IMR-90 (cell line): ENCODE data around the gene C21orf91. TPM values are rescaled to one million over a fixed set of nuclear protein-coding genes. Genes with fewer than 3 reads are reported as not detected.

Source experiments
- ATAC-seq: fragments of 200-7000 bp; cut with Tn5 transposase; 2 replicates; pipeline ENCODE4 v1.9.1; 2020; ENCODE audit warnings: low read depth, mild to moderate bottlenecking, moderate library complexity
- BruUV-seq: library from RNA; stranded (reverse); fragments of 400-500 nt; replicated peaks from 2 replicates; lab custom pipeline; 2021; lab: Mats Ljungman, UMichigan
- CTCF ChIA-PET: fragments of 300-600 bp; formaldehyde crosslinking; extraction: SDS; loops from one replicate; lab custom pipeline; 2021; ENCODE audit warnings: antibody characterized with exemption; lab: Yijun Ruan, JAX
- POLR2A ChIA-PET: fragments of 300-600 bp; sonication (Branson Sonifier 250); formaldehyde crosslinking; loops from one replicate; lab custom pipeline; 2022; ENCODE audit warnings: antibody characterized with exemption; ENCODE audit not compliant: unreplicated experiment; lab: Charles Lee
- DNase-seq: peaks from one replicate; pipeline ENCODE4 v3.0.0; 2013
- H2AFZ ChIP-seq: replicated peaks from 2 replicates; pipeline ENCODE3; 2013; ENCODE audit warnings: low read length, mild to moderate bottlenecking; ENCODE audit not compliant: poor library complexity
- H2AK5ac ChIP-seq: 2 replicates; pipeline ENCODE4 v1.6.1; 2013; ENCODE audit warnings: low read depth, low read length, inconsistent platforms
- H2AK9ac ChIP-seq: replicated peaks from 2 replicates; pipeline ENCODE3; 2013; ENCODE audit warnings: mild to moderate bottlenecking, low read depth, low read length, moderate library complexity; ENCODE audit not compliant: poor library complexity
- H2BK120ac ChIP-seq: 2 replicates; pipeline ENCODE4 v1.6.1; 2013; ENCODE audit warnings: low read depth, low read length, inconsistent platforms
- H2BK15ac ChIP-seq: 3 replicates; pipeline ENCODE4 v1.6.1; 2013; ENCODE audit warnings: low read depth, low read length, inconsistent platforms
- H2BK20ac ChIP-seq: 2 replicates; pipeline ENCODE4 v1.6.1; 2013; ENCODE audit warnings: low read depth, mild to moderate bottlenecking, inconsistent platforms, low read length, moderate library complexity
- H2BK5ac ChIP-seq: 2 replicates; pipeline ENCODE4 v1.6.1; 2013; ENCODE audit warnings: mild to moderate bottlenecking, low read depth, low read length, inconsistent platforms; ENCODE audit not compliant: poor library complexity, severe bottlenecking
- H3K14ac ChIP-seq: replicated peaks from 2 replicates; pipeline ENCODE4 v1.6.1; 2013; ENCODE audit warnings: low read depth, low read length, inconsistent platforms
- H3K18ac ChIP-seq: 2 replicates; pipeline ENCODE4 v1.6.1; 2013; ENCODE audit warnings: low read depth, low read length, control low read depth
- H3K23ac ChIP-seq: 2 replicates; pipeline ENCODE4 v1.6.1; 2013; ENCODE audit warnings: low read depth, low read length, inconsistent platforms
- H3K27ac ChIP-seq: 2 replicates; pipeline ENCODE4 v1.5.1; 2013; ENCODE audit warnings: mild to moderate bottlenecking, control low read depth, low read length; ENCODE audit not compliant: insufficient read depth
- H3K27me3 ChIP-seq: 2 replicates; pipeline ENCODE4 v1.6.1; 2013; ENCODE audit warnings: low read length; ENCODE audit not compliant: control insufficient read depth, insufficient read depth
- H3K36me3 ChIP-seq: 2 replicates; pipeline ENCODE4 v1.6.1; 2013; ENCODE audit warnings: low read length, mixed read lengths; ENCODE audit not compliant: control insufficient read depth, insufficient read depth
- H3K4ac ChIP-seq: 2 replicates; pipeline ENCODE4 v1.6.1; 2013; ENCODE audit warnings: low read depth, low read length, inconsistent platforms
- H3K4me1 ChIP-seq: 2 replicates; pipeline ENCODE4 v1.6.1; 2013; ENCODE audit warnings: low read length, mixed read lengths; ENCODE audit not compliant: control insufficient read depth, insufficient read depth
- H3K4me2 ChIP-seq: 2 replicates; pipeline ENCODE4 v1.6.1; 2013; ENCODE audit warnings: low read depth, mild to moderate bottlenecking, control low read depth, low read length, moderate library complexity
- H3K4me3 ChIP-seq: 2 replicates; pipeline ENCODE4 v1.5.1; 2013; ENCODE audit warnings: low read depth, mild to moderate bottlenecking, control low read depth, low read length, moderate library complexity; ENCODE audit not compliant: insufficient read depth
- H3K56ac ChIP-seq: 2 replicates; pipeline ENCODE4 v1.6.1; 2013; ENCODE audit warnings: low read length, inconsistent platforms; ENCODE audit not compliant: insufficient read depth; ENCODE audit errors: extremely low read depth
- H3K79me1 ChIP-seq, 2 experiments: 2 replicates each; pipeline ENCODE4 v1.6.1; 2013; ENCODE audit warnings: low read length in 2 of 2, inconsistent platforms in 1 of 2, low read depth in 1 of 2
- H3K9ac ChIP-seq: 2 replicates; pipeline ENCODE4 v1.6.1; 2013; ENCODE audit warnings: low read depth, low read length, control low read depth
- H3K9me1 ChIP-seq: 2 replicates; pipeline ENCODE4 v1.6.1; 2013; ENCODE audit warnings: low read length, inconsistent platforms; ENCODE audit not compliant: insufficient read depth
- H3K9me3 ChIP-seq: 2 replicates; pipeline ENCODE4 v1.6.1; 2013; ENCODE audit warnings: low read length; ENCODE audit not compliant: control insufficient read depth, insufficient read depth
- H4K20me1 ChIP-seq: 2 replicates; pipeline ENCODE4 v1.6.1; 2013; ENCODE audit warnings: low read length, inconsistent platforms; ENCODE audit not compliant: insufficient read depth
- H4K5ac ChIP-seq: 2 replicates; pipeline ENCODE4 v1.6.1; 2013; ENCODE audit warnings: mild to moderate bottlenecking, low read depth, low read length, control low read depth
- H4K8ac ChIP-seq, 2 experiments: 2 replicates each; pipeline ENCODE4 v1.6.1; 2013; ENCODE audit warnings: low read depth in 2 of 2, low read length in 2 of 2, control low read depth in 1 of 2, inconsistent platforms in 1 of 2
- H4K91ac ChIP-seq: 2 replicates; pipeline ENCODE4 v1.6.1; 2013; ENCODE audit warnings: low read depth, low read length, inconsistent platforms; ENCODE audit not compliant: insufficient read depth
- MAFK ChIP-seq: IDR thresholded peaks from 2 replicates; pipeline ENCODE4 v1.6.1; 2012; ENCODE audit warnings: low read depth, low read length, improper control_type of control experiment
- WGBS, 2 experiments: methylation state at CpG; one replicate each; pipeline versions ENCODE4 v1.1.5 to v1.1.7; 2013; ENCODE audit warnings: missing lambda C conversion rate in 2 of 2; ENCODE audit not compliant: insufficient read length in 1 of 2; ENCODE audit errors: extremely low coverage in 2 of 2; 5-methylcytosine and 5-hydroxymethylcytosine counted together
- dilution Hi-C: fragments of 300-500 bp; cut with HindIII; formaldehyde crosslinking; loops from one replicate; pipeline ENCODE4 v1.14.3; 2018; ENCODE audit warnings: low sequenced_read_pairs; ENCODE audit not compliant: unreplicated experiment
- in situ Hi-C: fragments of 300-500 bp; cut with MboI; formaldehyde crosslinking; loops from 3 replicates; pipeline ENCODE4 v1.14.3; 2019; ENCODE audit warnings: low sequenced_read_pairs, inconsistent platforms, mixed read lengths
- intact Hi-C: fragments of 100-400 bp; cut with micrococcal nuclease; formaldehyde crosslinking; loops from 2 replicates; pipeline ENCODE4 v1.10.0; 2022
- polyA plus RNA-seq, 3 experiments: library from polyadenylated mRNA; depleted of rRNA; stranded (reverse); fragments of >200 nt; gene quantifications; 2 replicates each; pipeline ENCODE4 v1.2.3, GENCODE V29; 2012; ENCODE audit warnings: low replicate concordance in 1 of 3
- total RNA-seq: library from RNA; depleted of rRNA; stranded (reverse); fragments of >200 nt; gene quantifications from 2 replicates; pipeline ENCODE4 v1.2.3, GENCODE V29; 2012

Gene C21orf91
- total and polyA plus RNA-seq, 2 of the 4 experiments (the other 2 are of a cell fraction) = 3.7 to 9.3 TPM

DNA sequence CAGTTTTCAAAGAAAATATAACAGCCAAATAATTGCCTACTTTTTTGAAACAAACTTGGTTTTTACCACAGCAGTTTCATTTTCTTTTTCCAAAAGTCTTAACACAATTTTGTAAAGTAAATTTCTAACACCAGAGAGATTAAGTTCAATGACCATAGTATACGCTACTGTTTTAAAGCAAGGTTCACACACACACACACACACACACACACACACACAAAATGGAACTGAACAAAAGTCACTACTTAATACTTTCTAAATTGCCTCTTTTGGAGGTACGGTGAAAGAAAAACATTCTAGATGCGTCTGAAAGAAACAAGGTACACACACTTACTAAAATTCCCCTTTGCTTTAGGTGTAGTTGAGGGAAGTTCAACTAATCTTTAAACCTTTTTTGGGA lies 30.1 kb downstream of the C21orf91 start:
- no peak overlapping the region for H2AFZ ChIP-seq
- no peak overlapping the region for H4K91ac ChIP-seq
- DNase-seq = no peak
- no CpG with 5 or more reads among the region's 3 CpGs for WGBS, 2 experiments
- H3K23ac ChIP-seq = no peak overlapping the region
- in situ Hi-C loops (no loop called here), intact Hi-C loops (no loop called here), dilution Hi-C loops (no loop called here)
- BruUV-seq = no TSS peak
- no peak overlapping the region for H3K4me2 ChIP-seq
- peaks cover 3% of the 10 kb centered on the region; the same call in 1 of the 2 replicates for H3K4me1 ChIP-seq
- TF ChIP-seq MAFK = no peak
- H3K36me3 ChIP-seq = peaks cover 15% of the 10 kb centered on the region
- H3K56ac ChIP-seq = no peak overlapping the region
- ATAC-seq = no peak
- peaks cover 3% of the 10 kb centered on the region; the same call in 1 of the 2 replicates for H3K9me1 ChIP-seq
- no peak overlapping the region for H2BK5ac ChIP-seq
- no peak overlapping the region for H2BK120ac ChIP-seq
- no peak overlapping the region for H4K5ac ChIP-seq
- no peak overlapping the region for H3K14ac ChIP-seq
- H3K27me3 ChIP-seq = no peaks in the 10 kb centered on the region
- H4K20me1 ChIP-seq = no peaks in the 10 kb centered on the region
- H3K9me3 ChIP-seq = peaks cover 2% of the 10 kb centered on the region; the same call in 1 of the 2 replicates
- H3K79me1 ChIP-seq = no peaks in the 10 kb centered on the region
- H2BK15ac ChIP-seq = no peak overlapping the region
- no peak overlapping the region for H3K4me3 ChIP-seq
- POLR2A ChIA-PET = no interaction called here
- no peak overlapping the region for H4K8ac ChIP-seq
- H2BK20ac ChIP-seq = no peak overlapping the region
- no peak overlapping the region for H3K4ac ChIP-seq
- H3K27ac ChIP-seq = no peak overlapping the region
- CTCF ChIA-PET = no interaction called here
- H3K18ac ChIP-seq = no peak overlapping the region
- H2AK5ac ChIP-seq = no peak overlapping the region
- no peak overlapping the region for H3K9ac ChIP-seq
- H2AK9ac ChIP-seq = no peak overlapping the region
